Left lobe of liver (tissue), 2 donors: Measurements from ENCODE around the gene PRKCSH. TPM values are rescaled to one million over a fixed set of nuclear protein-coding genes. Genes with fewer than 3 reads are reported as not detected.
"Not testable (repeated sequence)": the region's sequence is repeated elsewhere in the genome, so short reads cannot be mapped to it uniquely, and the experiment has no call there.

Source experiments
- ATAC-seq: fragments of 200-7000 bp; cut with Tn5 transposase; one replicate; pipeline ENCODE4 v1.9.1; 2020; ENCODE audit warnings: mild to moderate bottlenecking, moderate library complexity
- DNase-seq: peaks from one replicate; pipeline ENCODE4 v3.0.0-alpha.2; 2020; ENCODE audit warnings: low spot score
- total RNA-seq: library from RNA; stranded (reverse); gene quantifications from one replicate; pipeline ENCODE4 v1.2.1, GENCODE V29; 2021
- donor health status: DM: no; HTN: no; CAD: no; lungs with moderate emphysema.
- donor health status: DM: no; HTN: yes; CAD: no.

Gene PRKCSH
- 218 TPM for total RNA-seq

GRCh38 chr19:11435057-11435832, at the start of gene PRKCSH, which contains the start of gene ODAD3:
Gene PRKCSH (plus strand): TSS chr19:11435635. CDS start chr19:11436118, 483 bp downstream.
Gene ODAD3 (minus strand): TSS chr19:11435121. CDS start chr19:11435016, 105 bp downstream.
- DNase-seq: peak; percentile 99
- ATAC-seq: peak; percentile 93

- ATAC-seq (no peak), DNase-seq (no peak)
Measured at GRCh38 chr19:11387162-11388034, 48.0 kb upstream of the PRKCSH start.

- no peak for DNase-seq
- ATAC-seq: no peak
Measured at GRCh38 chr19:11390359-11390758, 45.1 kb upstream of the PRKCSH start.

GRCh38 chr19:11390933-11391680, 44.3 kb upstream of the PRKCSH start:
- DNase-seq (no peak), ATAC-seq (no peak)

GRCh38 chr19:11397089-11397610, 38.3 kb upstream of the PRKCSH start:
- DNase-seq: no peak
- ATAC-seq: no peak

GRCh38 chr19:11399667-11400066, 35.8 kb upstream of the PRKCSH start:
- DNase-seq (no peak), ATAC-seq (no peak)

GRCh38 chr19:11400798-11401197, 34.6 kb upstream of the PRKCSH start:
- ATAC-seq: no peak
- DNase-seq: no peak

- DNase-seq: no peak
- ATAC-seq: no peak
Measured at GRCh38 chr19:11401808-11402543, 33.5 kb upstream of the PRKCSH start.

- DNase-seq (no peak), ATAC-seq (peak; percentile 78)
Measured at GRCh38 chr19:11404588-11405222, 30.7 kb upstream of the PRKCSH start.

GRCh38 chr19:11405846-11406643, 29.4 kb upstream of the PRKCSH start:
- ATAC-seq: no peak

GRCh38 chr19:11406703-11407236, 28.7 kb upstream of the PRKCSH start:
- not testable (repeated sequence) for ATAC-seq, DNase-seq

More at GRCh38 chr19:11405846-11406643, 29.4 kb upstream of the PRKCSH start:
- DNase-seq: no peak

GRCh38 chr19:11408591-11408990, 26.8 kb upstream of the PRKCSH start:
- ATAC-seq (no peak), DNase-seq (no peak)

GRCh38 chr19:11410682-11411081, 24.8 kb upstream of the PRKCSH start:
- no peak for ATAC-seq
- no peak for DNase-seq

GRCh38 chr19:11414544-11414943, 20.9 kb upstream of the PRKCSH start:
- ATAC-seq (no peak), DNase-seq (no peak)

- DNase-seq: no peak
- no peak for ATAC-seq
Measured at GRCh38 chr19:11416346-11417052, 18.9 kb upstream of the PRKCSH start.

GRCh38 chr19:11418094-11418548, 17.3 kb upstream of the PRKCSH start:
- DNase-seq (no peak), ATAC-seq (no peak)
